Mesendoderm (in vitro differentiated cells): Measurements from ENCODE around the gene RPS6KA2.

Experiments
- DNase-seq: peaks from one replicate; pipeline ENCODE4 v3.0.0; 2013
- H2AK5ac ChIP-seq: 2 replicates; pipeline ENCODE4 v1.6.1; 2013; ENCODE audit warnings: low read length, inconsistent platforms
- H2BK120ac ChIP-seq: 2 replicates; pipeline ENCODE4 v1.6.1; 2013; ENCODE audit warnings: low read depth, mild to moderate bottlenecking, low read length, moderate library complexity, mixed read lengths
- H2BK15ac ChIP-seq: replicated peaks from 2 replicates; pipeline ENCODE4 v1.6.1; 2013; ENCODE audit warnings: low read depth, mild to moderate bottlenecking, moderate library complexity
- H2BK5ac ChIP-seq: 2 replicates; pipeline ENCODE4 v1.6.1; 2013; ENCODE audit warnings: low read length, inconsistent platforms
- H3K18ac ChIP-seq: 2 replicates; pipeline ENCODE4 v1.6.1; 2013; ENCODE audit warnings: mild to moderate bottlenecking, low read length, mixed read lengths
- H3K23ac ChIP-seq: one replicate; pipeline ENCODE4 v1.6.1; 2013; ENCODE audit warnings: low read length
- H3K27ac ChIP-seq: 2 replicates; pipeline ENCODE4 v1.5.1; 2013; ENCODE audit warnings: low read depth, mild to moderate bottlenecking, inconsistent platforms, low read length, moderate library complexity
- H3K27me3 ChIP-seq: 2 replicates; pipeline ENCODE4 v1.6.1; 2013; ENCODE audit warnings: low read length, control low read depth, mild to moderate bottlenecking, inconsistent platforms; ENCODE audit not compliant: insufficient read depth, poor library complexity
- H3K36me3 ChIP-seq: 2 replicates; pipeline ENCODE4 v1.6.1; 2013; ENCODE audit warnings: low read length, inconsistent platforms; ENCODE audit not compliant: control insufficient read depth, insufficient read depth
- H3K4ac ChIP-seq: one replicate; pipeline ENCODE4 v1.6.1; 2013; ENCODE audit warnings: low read depth, mild to moderate bottlenecking, low read length, moderate library complexity
- H3K4me1 ChIP-seq: 2 replicates; pipeline ENCODE4 v1.6.1; 2013; ENCODE audit warnings: low read depth, low read length, inconsistent platforms; ENCODE audit not compliant: control insufficient read depth
- H3K4me2 ChIP-seq: 2 replicates; pipeline ENCODE4 v1.6.1; 2013; ENCODE audit warnings: low read length
- H3K4me3 ChIP-seq: 2 replicates; pipeline ENCODE4 v1.5.1; 2013; ENCODE audit warnings: mild to moderate bottlenecking, low read length
- H3K56ac ChIP-seq: one replicate; pipeline ENCODE4 v1.6.1; 2013; ENCODE audit warnings: low read length
- H3K79me1 ChIP-seq: 2 replicates; pipeline ENCODE4 v1.6.1; 2013; ENCODE audit warnings: low read length, inconsistent platforms
- H3K79me2 ChIP-seq: 2 replicates; pipeline ENCODE4 v1.6.1; 2013; ENCODE audit warnings: mild to moderate bottlenecking, low read length; ENCODE audit not compliant: control insufficient read depth, insufficient read depth
- H3K9ac ChIP-seq: 2 replicates; pipeline ENCODE4 v1.6.1; 2013; ENCODE audit warnings: low read length, inconsistent platforms
- H4K5ac ChIP-seq: one replicate; pipeline ENCODE4 v1.6.1; 2013; ENCODE audit warnings: low read length
- H4K8ac ChIP-seq: one replicate; pipeline ENCODE4 v1.6.1; 2013; ENCODE audit warnings: low read depth, mild to moderate bottlenecking, control low read depth, low read length, moderate library complexity
- WGBS: extraction: QIAGEN DNeasy Blood & Tissue Kit; methylation state at CpG from one replicate; pipeline ENCODE4 v1.1.7; 2013; ENCODE audit warnings: low lambda C conversion rate, missing lambda C conversion rate; ENCODE audit not compliant: insufficient coverage; ENCODE audit errors: extremely low coverage; 5-methylcytosine and 5-hydroxymethylcytosine counted together

The RPS6KA2 gene

GRCh38 chr6:166512567-166512966 is 114.5 kb downstream of the RPS6KA2 start:
- Histone ChIP-seq H3K18ac (no peak overlapping the region), H3K79me2 (no peaks in the 10 kb centered on the region), H4K8ac (no peak overlapping the region), H4K5ac (no peak overlapping the region), H3K79me1 (no peaks in the 10 kb centered on the region), H3K4me2 (no peak overlapping the region), H3K9ac (no peak overlapping the region), H2BK15ac (no peak overlapping the region), H2BK5ac (no peak overlapping the region), H3K4me1 (peaks cover 13% of the 10 kb centered on the region), H3K27me3 (no peaks in the 10 kb centered on the region), H3K36me3 (no peaks in the 10 kb centered on the region), H3K4me3 (no peak overlapping the region), H3K4ac (no peak overlapping the region), H2BK120ac (no peak overlapping the region), H3K56ac (no peak overlapping the region), H2AK5ac (no peak overlapping the region), H3K27ac (no peak overlapping the region), H3K23ac (no peak overlapping the region)
- no CpG with 5 or more reads among the region's 8 CpGs for WGBS
- peak; percentile 27 for DNase-seq

- Histone ChIP-seq H3K4me2 (no peak overlapping the region), H3K18ac (no peak overlapping the region), H3K4me3 (no peak overlapping the region), H2BK5ac (no peak overlapping the region), H3K23ac (no peak overlapping the region), H4K5ac (no peak overlapping the region), H3K4me1 (peaks cover 13% of the 10 kb centered on the region), H3K36me3 (no peaks in the 10 kb centered on the region), H2BK15ac (no peak overlapping the region), H2BK120ac (no peak overlapping the region), H3K4ac (no peak overlapping the region), H2AK5ac (no peak overlapping the region), H3K27ac (no peak overlapping the region), H3K27me3 (no peaks in the 10 kb centered on the region), H3K79me2 (no peaks in the 10 kb centered on the region), H4K8ac (no peak overlapping the region), H3K79me1 (no peaks in the 10 kb centered on the region), H3K56ac (no peak overlapping the region), H3K9ac (no peak overlapping the region)
- no CpG with 5 or more reads among the region's 2 CpGs for WGBS
- no peak for DNase-seq
These were observed 115.7 kb downstream of the RPS6KA2 start for GRCh38 chr6:166511316-166511715.

- Histone ChIP-seq H3K4ac (no peak overlapping the region), H4K8ac (no peak overlapping the region)
- no CpG with 5 or more reads among the region's 8 CpGs for WGBS
These were observed 117.9 kb downstream of the RPS6KA2 start for GRCh38 chr6:166509193-166509592.

GRCh38 chr6:166508726-166509125 is 118.3 kb downstream of the RPS6KA2 start:
- Histone ChIP-seq H3K79me1 (no peaks in the 10 kb centered on the region), H3K4me1 (no peaks in the 10 kb centered on the region), H4K8ac (no peak overlapping the region), H2BK5ac (no peak overlapping the region), H4K5ac (no peak overlapping the region), H3K9ac (no peak overlapping the region), H3K18ac (no peak overlapping the region), H3K4me3 (no peak overlapping the region), H3K27ac (no peak overlapping the region), H3K4me2 (no peak overlapping the region), H3K4ac (no peak overlapping the region), H3K27me3 (no peaks in the 10 kb centered on the region), H3K79me2 (no peaks in the 10 kb centered on the region), H2BK15ac (no peak overlapping the region), H2AK5ac (no peak overlapping the region), H3K23ac (no peak overlapping the region), H3K56ac (no peak overlapping the region), H3K36me3 (no peaks in the 10 kb centered on the region), H2BK120ac (no peak overlapping the region)
- DNase-seq, result no peak
- no CpG with 5 or more reads among the region's 11 CpGs for WGBS

More at GRCh38 chr6:166509193-166509592, 117.9 kb downstream of the RPS6KA2 start:
- Histone ChIP-seq H3K18ac (no peak overlapping the region), H3K4me1 (peaks cover 3% of the 10 kb centered on the region), H3K27ac (no peak overlapping the region), H3K23ac (no peak overlapping the region), H2BK120ac (no peak overlapping the region), H3K36me3 (no peaks in the 10 kb centered on the region), H3K79me1 (no peaks in the 10 kb centered on the region), H3K56ac (no peak overlapping the region), H3K9ac (no peak overlapping the region), H2BK15ac (no peak overlapping the region), H2BK5ac (no peak overlapping the region), H3K4me3 (no peak overlapping the region), H3K79me2 (no peaks in the 10 kb centered on the region), H3K27me3 (no peaks in the 10 kb centered on the region), H2AK5ac (no peak overlapping the region), H4K5ac (no peak overlapping the region), H3K4me2 (no peak overlapping the region)
- no peak for DNase-seq

GRCh38 chr6:166507809-166508564 is 119.1 kb downstream of the RPS6KA2 start:
- no peak overlapping the region for H2BK15ac ChIP-seq
- no peak overlapping the region for H3K23ac ChIP-seq
- H3K27ac ChIP-seq, result no peak overlapping the region
- H3K79me1 ChIP-seq, result no peaks in the 10 kb centered on the region
- no peak overlapping the region for H3K4me2 ChIP-seq
- H3K79me2 ChIP-seq, result no peaks in the 10 kb centered on the region
- H3K4ac ChIP-seq, result no peak overlapping the region
- no peak overlapping the region for H4K5ac ChIP-seq
- no peaks in the 10 kb centered on the region for H3K27me3 ChIP-seq
- H3K36me3 ChIP-seq, result no peaks in the 10 kb centered on the region
- no peak overlapping the region for H3K56ac ChIP-seq
- peak; percentile 16 for DNase-seq
- H4K8ac ChIP-seq, result no peak overlapping the region
- 100% methylated on average over 3 of the region's 25 CpGs for WGBS
- H3K9ac ChIP-seq, result no peak overlapping the region
- H2BK5ac ChIP-seq, result no peak overlapping the region
- H2AK5ac ChIP-seq, result no peak overlapping the region
- no peaks in the 10 kb centered on the region for H3K4me1 ChIP-seq
- H3K18ac ChIP-seq, result no peak overlapping the region
- no peak overlapping the region for H2BK120ac ChIP-seq
- no peak overlapping the region for H3K4me3 ChIP-seq

- H4K8ac ChIP-seq, result no peak overlapping the region
These were observed 119.7 kb downstream of the RPS6KA2 start for GRCh38 chr6:166507380-166507779.

More at GRCh38 chr6:166507380-166507779, 119.7 kb downstream of the RPS6KA2 start:
- no peak overlapping the region for H2BK15ac ChIP-seq
- H3K4me1 ChIP-seq, result no peaks in the 10 kb centered on the region
- no peak overlapping the region for H3K27ac ChIP-seq
- DNase-seq, result no peak
- WGBS, result no CpG with 5 or more reads among the region's 2 CpGs
- no peak overlapping the region for H3K4me2 ChIP-seq
- H3K56ac ChIP-seq, result no peak overlapping the region
- H2AK5ac ChIP-seq, result no peak overlapping the region
- H3K79me1 ChIP-seq, result no peaks in the 10 kb centered on the region
- H2BK120ac ChIP-seq, result no peak overlapping the region
- H4K5ac ChIP-seq, result no peak overlapping the region
- H3K18ac ChIP-seq, result no peak overlapping the region
- no peak overlapping the region for H3K9ac ChIP-seq
- H3K27me3 ChIP-seq, result no peaks in the 10 kb centered on the region
- H2BK5ac ChIP-seq, result no peak overlapping the region
- H3K23ac ChIP-seq, result no peak overlapping the region
- H3K79me2 ChIP-seq, result no peaks in the 10 kb centered on the region
- no peaks in the 10 kb centered on the region for H3K36me3 ChIP-seq
- no peak overlapping the region for H3K4ac ChIP-seq
- H3K4me3 ChIP-seq, result no peak overlapping the region
